Activated CD8-positive, alpha-beta T cell treated with anti-CD3 and anti-CD28 coated beads for 36 hours (primary cell): ENCODE results near the gene KRTAP10-5. TPM values are rescaled to one million over a fixed set of nuclear protein-coding genes. Genes with fewer than 3 reads are reported as not detected.

Source experiments
- ATAC-seq: fragments of 200-7000 bp; cut with Tn5 transposase; one replicate; pipeline ENCODE4 v1.10.0; 2021; ENCODE audit warnings: mild to moderate bottlenecking, moderate library complexity
- CTCF ChIA-PET: fragments of 350-600 bp; sonication (Branson Sonifier 250); formaldehyde crosslinking; loops from one replicate; lab custom pipeline; 2021; ENCODE audit warnings: antibody characterized with exemption; lab: Charles Lee
- POLR2A ChIA-PET: fragments of 350-600 bp; sonication (Branson Sonifier 250); formaldehyde crosslinking; loops from one replicate; lab custom pipeline; 2021; ENCODE audit warnings: antibody characterized with exemption; lab: Charles Lee
- DNase-seq: peaks from one replicate; pipeline ENCODE4 v3.0.0-alpha.2; 2020
- H3K27ac Mint-ChIP-seq: one replicate; pipeline ENCODE4 v1.8.0; 2021; ENCODE audit warnings: mild to moderate bottlenecking, mixed read lengths
- H3K27me3 Mint-ChIP-seq: one replicate; pipeline ENCODE4 v1.8.0; 2021; ENCODE audit warnings: mixed read lengths
- H3K36me3 Mint-ChIP-seq: one replicate; pipeline ENCODE4 v1.8.0; 2021; ENCODE audit warnings: low read depth, mixed read lengths
- H3K4me1 Mint-ChIP-seq: one replicate; pipeline ENCODE4 v1.8.0; 2021; ENCODE audit warnings: low read depth, mixed read lengths
- H3K4me3 Mint-ChIP-seq: one replicate; pipeline ENCODE4 v1.8.0; 2021; ENCODE audit warnings: mild to moderate bottlenecking, moderate library complexity, mixed read lengths
- H3K9me3 Mint-ChIP-seq: one replicate; pipeline ENCODE4 v1.8.0; 2021; ENCODE audit warnings: mixed read lengths
- intact Hi-C: fragments of 100-400 bp; cut with micrococcal nuclease; formaldehyde crosslinking; loops from one replicate; pipeline ENCODE4 v1.10.0; 2022
- total RNA-seq, 2 experiments: library from RNA; stranded (reverse); gene quantifications; one replicate each; pipeline ENCODE4 v1.2.3, GENCODE V29; 2021
- TF ChIP-seq, protein P1 (sequence below): fragments of 200-600 bp; IDR thresholded peaks from one replicate; pipeline ENCODE4 v1.8.0; 2022; ENCODE audit warnings: antibody characterized with exemption, mild to moderate bottlenecking

Gene KRTAP10-5
- total RNA-seq, 2 experiments from 2014 or later, result not detected

DNA sequence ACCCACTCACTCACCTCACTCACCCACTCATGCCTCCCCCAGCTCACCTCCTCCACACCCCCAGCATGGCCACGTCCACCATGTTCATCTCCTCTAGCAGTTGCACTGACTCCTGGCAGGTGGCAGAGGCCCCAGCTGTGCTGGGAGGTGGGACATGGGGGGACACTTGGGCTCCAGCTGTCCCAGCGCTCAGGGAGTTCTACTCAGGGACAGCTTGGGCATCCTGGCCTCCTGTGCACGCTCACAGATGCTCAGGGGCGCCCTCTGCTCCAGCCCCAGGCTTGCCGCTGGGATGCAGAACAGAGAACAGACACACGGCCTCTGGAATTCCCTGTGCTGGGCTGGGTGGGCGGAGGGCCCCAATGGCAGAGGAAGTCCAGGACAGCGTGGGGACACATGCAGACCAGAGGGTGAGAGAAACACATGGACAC lies 36.7 kb upstream of the KRTAP10-5 start:
- CTCF ChIA-PET, result no interaction called here
- H3K4me3 Mint-ChIP-seq, result no peak overlapping the region

DNA sequence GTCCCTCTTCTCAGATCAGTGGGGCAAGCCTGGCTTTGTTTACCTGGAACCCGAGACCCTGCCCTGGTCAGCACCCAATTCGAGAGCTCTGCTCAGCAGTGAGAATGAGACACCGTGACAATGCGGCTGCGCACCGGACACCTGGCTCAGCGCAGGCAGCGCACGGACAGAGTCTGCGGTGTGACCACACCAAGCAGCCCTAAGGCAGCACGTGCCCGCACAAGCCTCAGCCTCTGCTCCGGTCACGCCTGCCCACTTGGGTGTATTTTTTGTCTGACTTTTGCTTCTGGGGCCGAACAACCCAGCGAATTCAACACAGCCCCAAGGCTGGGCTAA lies 36.2 kb upstream of the KRTAP10-5 start:
- no peaks in the 10 kb centered on the region for H3K27me3 Mint-ChIP-seq
- intact Hi-C loops, result no loop called here
- peaks cover 20% of the 10 kb centered on the region for H3K36me3 Mint-ChIP-seq
- no peak overlapping the region for H3K4me3 Mint-ChIP-seq
- POLR2A ChIA-PET, result interaction anchor here (0.6 kb wide), 1 partner anchor 307 kb away, joined by 3 read pairs; no protein-coding TSS in a partner anchor
- TF ChIP-seq, protein P1, sequence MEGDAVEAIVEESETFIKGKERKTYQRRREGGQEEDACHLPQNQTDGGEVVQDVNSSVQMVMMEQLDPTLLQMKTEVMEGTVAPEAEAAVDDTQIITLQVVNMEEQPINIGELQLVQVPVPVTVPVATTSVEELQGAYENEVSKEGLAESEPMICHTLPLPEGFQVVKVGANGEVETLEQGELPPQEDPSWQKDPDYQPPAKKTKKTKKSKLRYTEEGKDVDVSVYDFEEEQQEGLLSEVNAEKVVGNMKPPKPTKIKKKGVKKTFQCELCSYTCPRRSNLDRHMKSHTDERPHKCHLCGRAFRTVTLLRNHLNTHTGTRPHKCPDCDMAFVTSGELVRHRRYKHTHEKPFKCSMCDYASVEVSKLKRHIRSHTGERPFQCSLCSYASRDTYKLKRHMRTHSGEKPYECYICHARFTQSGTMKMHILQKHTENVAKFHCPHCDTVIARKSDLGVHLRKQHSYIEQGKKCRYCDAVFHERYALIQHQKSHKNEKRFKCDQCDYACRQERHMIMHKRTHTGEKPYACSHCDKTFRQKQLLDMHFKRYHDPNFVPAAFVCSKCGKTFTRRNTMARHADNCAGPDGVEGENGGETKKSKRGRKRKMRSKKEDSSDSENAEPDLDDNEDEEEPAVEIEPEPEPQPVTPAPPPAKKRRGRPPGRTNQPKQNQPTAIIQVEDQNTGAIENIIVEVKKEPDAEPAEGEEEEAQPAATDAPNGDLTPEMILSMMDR, result no peak
- no peak for DNase-seq
- CTCF ChIA-PET, result no interaction called here
- H3K27ac Mint-ChIP-seq, result no peak overlapping the region
- ATAC-seq, result no peak
- H3K9me3 Mint-ChIP-seq, result peaks cover 26% of the 10 kb centered on the region
- peaks cover 41% of the 10 kb centered on the region for H3K4me1 Mint-ChIP-seq

More for the DNA sequence above, 36.7 kb upstream of the KRTAP10-5 start:
- POLR2A ChIA-PET, result no interaction called here
- no peak for ATAC-seq
- no peak overlapping the region for H3K27ac Mint-ChIP-seq
- peaks cover 41% of the 10 kb centered on the region for H3K4me1 Mint-ChIP-seq
- intact Hi-C loops, result no loop called here
- H3K36me3 Mint-ChIP-seq, result peaks cover 20% of the 10 kb centered on the region
- no peaks in the 10 kb centered on the region for H3K27me3 Mint-ChIP-seq
- TF ChIP-seq, protein P1, result no peak
- DNase-seq, result no peak
- peaks cover 28% of the 10 kb centered on the region for H3K9me3 Mint-ChIP-seq

DNA sequence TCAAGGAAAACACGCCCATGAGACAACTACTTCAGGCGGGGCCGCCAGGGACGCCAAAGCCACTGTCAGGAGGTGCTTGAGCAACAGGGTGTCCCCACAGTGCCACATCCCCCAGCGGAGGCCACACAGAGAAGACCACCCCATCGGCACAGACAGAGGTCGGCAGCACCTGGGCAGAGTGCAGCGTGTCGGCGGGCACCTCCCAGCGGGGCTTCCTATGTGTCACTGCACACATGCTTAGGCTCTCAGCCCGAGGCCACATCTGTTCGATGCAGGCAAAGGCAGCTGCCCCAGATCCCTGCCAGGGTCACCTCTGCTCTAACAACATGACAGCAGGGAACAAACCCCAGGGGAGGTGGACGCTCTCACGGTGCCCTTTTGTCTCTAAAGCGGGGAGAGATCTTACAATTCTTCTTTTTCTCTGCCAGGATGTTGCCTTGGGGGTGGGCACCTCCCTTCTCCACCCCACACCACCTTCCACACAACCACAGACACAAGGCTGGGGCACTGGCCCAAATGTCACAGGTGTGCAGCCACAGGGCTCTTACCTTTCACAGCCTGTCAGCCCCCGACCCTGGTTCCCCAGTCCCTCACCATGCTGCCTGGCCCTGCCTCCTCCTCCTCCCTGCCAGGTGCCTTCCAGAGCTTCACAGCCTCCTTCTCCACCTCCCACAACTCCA lies 35.6 kb upstream of the KRTAP10-5 start:
- ChIA-PET CTCF (no interaction called here), POLR2A (interaction anchor here (0.6 kb wide), 1 partner anchor 308 kb away, joined by 3 read pairs; no protein-coding TSS in a partner anchor)
- H3K36me3 Mint-ChIP-seq, result peaks cover 20% of the 10 kb centered on the region
- no peak overlapping the region for H3K4me3 Mint-ChIP-seq
- TF ChIP-seq, protein P1, result no peak
- no peaks in the 10 kb centered on the region for H3K27me3 Mint-ChIP-seq
- intact Hi-C loops, result no loop called here
- H3K4me1 Mint-ChIP-seq, result peaks cover 41% of the 10 kb centered on the region
- H3K9me3 Mint-ChIP-seq, result peaks cover 30% of the 10 kb centered on the region
- ATAC-seq (no peak), DNase-seq (no peak)
- H3K27ac Mint-ChIP-seq, result no peak overlapping the region

- H3K4me1 Mint-ChIP-seq, result peaks cover 41% of the 10 kb centered on the region
- ATAC-seq (no peak), DNase-seq (no peak)
- no peak overlapping the region for H3K27ac Mint-ChIP-seq
- H3K27me3 Mint-ChIP-seq, result no peaks in the 10 kb centered on the region
- intact Hi-C loops, result no loop called here
- TF ChIP-seq, protein P1, result no peak
- ChIA-PET CTCF (no interaction called here), POLR2A (no interaction called here)
- peaks cover 17% of the 10 kb centered on the region for H3K36me3 Mint-ChIP-seq
- H3K9me3 Mint-ChIP-seq, result peaks cover 28% of the 10 kb centered on the region
- no peak overlapping the region for H3K4me3 Mint-ChIP-seq
These were observed 35.1 kb upstream of the KRTAP10-5 start for GRCh38 chr21:44615466-44615865.

- no peak for DNase-seq
- intact Hi-C loops, result no loop called here
- no peak overlapping the region for H3K27ac Mint-ChIP-seq
- POLR2A ChIA-PET, result no interaction called here
- CTCF ChIA-PET, result no interaction called here
- no peak overlapping the region for H3K4me3 Mint-ChIP-seq
- peaks cover 39% of the 10 kb centered on the region for H3K4me1 Mint-ChIP-seq
- no peak for ATAC-seq
- H3K9me3 Mint-ChIP-seq, result peaks cover 25% of the 10 kb centered on the region
- H3K27me3 Mint-ChIP-seq, result no peaks in the 10 kb centered on the region
- TF ChIP-seq, protein P1, result no peak
- peaks cover 14% of the 10 kb centered on the region for H3K36me3 Mint-ChIP-seq
These were observed 34.6 kb upstream of the KRTAP10-5 start for GRCh38 chr21:44614961-44615391.
